ENCODE measurements around the gene OGFOD1. TPM values are rescaled to one million over a fixed set of nuclear protein-coding genes. Genes with fewer than 3 reads are reported as not detected.

Gene OGFOD1
- total RNA-seq, result 10 to 100 TPM; 12.2 to 32.0 (median 17.4) TPM
- long read RNA-seq, full-length matches to known transcripts, result 1 of 3 reads
- long read RNA-seq, partial matches to known transcripts, result 1 of 3 reads
- long read RNA-seq, other reads (novel, unspliced or antisense), result 1 of 3 reads

DNA sequence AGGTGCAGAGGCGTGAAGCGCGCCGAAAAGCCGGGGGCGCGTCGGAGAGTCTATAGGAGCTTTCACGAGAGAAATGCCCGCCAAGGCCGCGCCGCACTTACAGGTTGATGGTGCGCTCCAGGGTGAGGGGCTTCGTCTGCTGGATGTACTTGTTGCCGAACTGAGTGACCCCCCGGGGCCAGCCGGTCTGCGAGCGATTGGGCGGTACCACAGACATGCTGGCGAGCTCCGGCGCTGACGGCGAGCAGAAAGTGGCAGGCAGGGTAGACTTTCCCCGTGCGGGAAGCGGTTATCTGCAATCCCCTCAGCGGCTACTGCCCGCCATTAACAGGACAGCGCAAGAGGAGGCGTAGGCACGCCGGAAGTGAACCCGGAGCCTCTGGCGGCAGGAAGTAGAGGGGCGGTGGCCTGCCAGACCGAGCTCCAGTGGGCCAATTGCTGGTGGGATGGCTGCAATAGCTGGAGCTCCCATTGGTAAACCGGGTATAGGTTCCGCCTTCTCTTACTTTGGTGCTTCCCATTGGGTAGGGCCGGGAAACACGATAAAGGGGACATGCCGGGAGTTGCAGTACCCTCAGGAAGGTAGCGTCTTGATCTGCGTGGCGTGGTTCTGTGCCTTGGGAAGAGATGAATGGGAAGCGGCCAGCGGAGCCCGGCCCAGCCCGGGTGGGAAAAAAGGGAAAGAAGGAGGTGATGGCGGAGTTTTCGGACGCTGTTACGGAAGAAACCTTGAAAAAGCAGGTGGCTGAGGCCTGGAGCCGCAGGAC lies at the start of gene OGFOD1, which contains the start of gene NUDT21:
Gene OGFOD1 (plus strand): TSS at position 569 of the 767 bp plus-strand sequence. CDS start 59 bp downstream, at position 628.
Gene NUDT21 (minus strand): TSS at position 347 of the 767 bp plus-strand sequence. CDS start 130 bp downstream, at position 217.
- 0% methylated on average over 27 of the region's 56 CpGs for WGBS (ENCODE audit: insufficient coverage, low coverage, low lambda C conversion rate, missing lambda C conversion rate)
- intact Hi-C loops (cut with DNase I), result no loop called here
- peaks cover 0 to 24% (median 4%) of the 10 kb centered on the region in 4 donors for H3K4me1 ChIP-seq

DNA sequence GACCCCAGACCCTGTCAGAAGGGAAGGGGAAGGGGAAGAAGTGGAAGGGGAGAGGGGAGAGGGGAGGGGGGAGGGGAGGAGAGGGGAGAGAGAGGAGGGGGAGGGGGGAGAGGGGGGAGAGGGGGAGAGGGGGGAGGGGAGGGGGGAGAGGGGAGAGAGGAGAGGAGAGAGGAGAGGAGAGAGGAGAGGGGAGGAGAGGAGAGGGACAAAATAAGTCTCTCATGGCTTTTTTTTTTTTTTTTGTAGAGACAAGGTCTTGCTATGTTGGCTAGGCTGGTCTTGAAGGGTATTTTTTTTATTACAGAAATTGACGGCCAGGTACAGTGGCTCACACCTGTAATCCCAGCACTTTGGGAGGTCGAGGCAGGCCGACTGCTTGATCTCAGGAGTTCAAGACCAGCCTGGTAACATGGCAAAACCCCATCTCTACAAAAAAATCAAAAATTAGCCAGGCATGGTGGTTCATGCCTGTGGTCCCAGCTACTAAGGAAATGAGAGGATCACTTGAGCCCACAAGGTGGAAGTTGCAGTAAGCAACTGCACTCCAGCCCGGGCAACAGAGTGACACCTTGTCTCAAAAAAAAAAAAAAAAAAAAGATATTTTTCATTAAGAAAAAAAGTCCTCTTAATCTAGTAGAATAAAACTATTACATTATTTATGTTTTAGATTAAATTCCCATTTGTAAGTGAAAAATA lies 45.2 kb upstream of the OGFOD1 start:
- no peak for DNase-seq
- peaks cover 0 to 30% (median 14%) of the 10 kb centered on the region in 4 donors for H3K4me1 ChIP-seq
- peaks cover 8 to 43% (median 27%) of the 10 kb centered on the region in 4 donors for H3K36me3 ChIP-seq
- H3K9me3 ChIP-seq, result no peaks in the 10 kb centered on the region
- WGBS (ENCODE audit: insufficient coverage, low coverage, low lambda C conversion rate, missing lambda C conversion rate), result 70% methylated on average over 4 of the region's 4 CpGs
- no peak overlapping the region for H3K27ac ChIP-seq
- TF ChIP-seq, protein P1, sequence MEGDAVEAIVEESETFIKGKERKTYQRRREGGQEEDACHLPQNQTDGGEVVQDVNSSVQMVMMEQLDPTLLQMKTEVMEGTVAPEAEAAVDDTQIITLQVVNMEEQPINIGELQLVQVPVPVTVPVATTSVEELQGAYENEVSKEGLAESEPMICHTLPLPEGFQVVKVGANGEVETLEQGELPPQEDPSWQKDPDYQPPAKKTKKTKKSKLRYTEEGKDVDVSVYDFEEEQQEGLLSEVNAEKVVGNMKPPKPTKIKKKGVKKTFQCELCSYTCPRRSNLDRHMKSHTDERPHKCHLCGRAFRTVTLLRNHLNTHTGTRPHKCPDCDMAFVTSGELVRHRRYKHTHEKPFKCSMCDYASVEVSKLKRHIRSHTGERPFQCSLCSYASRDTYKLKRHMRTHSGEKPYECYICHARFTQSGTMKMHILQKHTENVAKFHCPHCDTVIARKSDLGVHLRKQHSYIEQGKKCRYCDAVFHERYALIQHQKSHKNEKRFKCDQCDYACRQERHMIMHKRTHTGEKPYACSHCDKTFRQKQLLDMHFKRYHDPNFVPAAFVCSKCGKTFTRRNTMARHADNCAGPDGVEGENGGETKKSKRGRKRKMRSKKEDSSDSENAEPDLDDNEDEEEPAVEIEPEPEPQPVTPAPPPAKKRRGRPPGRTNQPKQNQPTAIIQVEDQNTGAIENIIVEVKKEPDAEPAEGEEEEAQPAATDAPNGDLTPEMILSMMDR (IDR thresholded peaks at IDR 0.05), result no peak
- no peaks in the 10 kb centered on the region for H3K27me3 ChIP-seq
- no peak for ATAC-seq
- intact Hi-C loops (cut with DNase I), result no loop called here
- H3K4me3 ChIP-seq, result no peak overlapping the region

More for the DNA sequence above, at the start of gene OGFOD1, which contains the start of gene NUDT21:
- Histone ChIP-seq H3K27ac (peak within 1 kb of the TSS; percentile 54 to 69 (median 64)), H3K4me3 (peak within 1 kb of the TSS; percentile 72 to 96 (median 91)), H3K9me3 (no peaks in the 10 kb centered on the region), H3K36me3 (peaks cover 2 to 33% (median 4%) of the 10 kb centered on the region in 4 donors), H3K27me3 (no peaks in the 10 kb centered on the region)
- ATAC-seq (peak; percentile 97 to 100 (median 98)), DNase-seq (peak; percentile 93 to 97 (median 97))
- TF ChIP-seq, protein P1 (IDR thresholded peaks at IDR 0.05), result no peak
- peak; percentile 81 for TF ChIP-seq POLR2A (IDR thresholded peaks at IDR 0.05)

DNA sequence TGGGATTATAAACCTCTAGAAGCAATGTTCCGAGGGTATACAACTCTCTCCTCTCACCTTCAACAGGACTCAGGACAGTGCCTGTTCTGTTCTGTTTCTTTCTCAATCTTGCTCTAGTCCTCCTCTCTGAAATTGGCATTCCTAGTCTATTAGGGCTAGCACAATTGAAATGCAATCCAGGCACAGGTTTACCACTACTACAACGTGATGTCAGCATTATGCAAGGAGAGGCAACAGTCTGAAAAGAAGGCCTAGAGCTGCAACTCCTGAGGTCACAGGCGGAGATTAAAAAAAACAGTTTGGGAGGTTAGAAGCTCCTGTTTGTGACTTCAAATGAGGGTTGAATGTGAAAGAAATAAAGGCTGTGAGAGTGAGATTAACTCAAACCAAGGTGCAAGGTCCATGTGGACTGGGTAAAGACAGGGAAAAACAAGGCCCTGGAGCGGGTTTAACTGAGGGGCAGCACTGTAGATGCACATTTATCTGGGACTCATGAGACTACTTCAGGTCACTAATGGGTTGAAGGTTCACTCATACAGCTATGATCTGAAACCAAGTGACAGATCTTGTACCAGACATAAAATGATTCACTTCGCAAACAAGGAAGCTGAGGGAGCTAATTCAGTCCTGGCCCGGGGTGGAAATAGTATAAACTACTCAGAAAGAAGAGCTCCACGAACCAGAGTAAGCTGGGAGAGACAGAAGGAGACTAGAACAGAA lies 42.8 kb upstream of the OGFOD1 start:
- no peak for TF ChIP-seq POLR2A (IDR thresholded peaks at IDR 0.05)
- TF ChIP-seq, protein P1 (IDR thresholded peaks at IDR 0.05), result no peak
- ATAC-seq, result peak; percentile 68 to 89 (median 75)
- Histone ChIP-seq H3K36me3 (peaks cover 0 to 22% (median 13%) of the 10 kb centered on the region in 4 donors), H3K27ac (peak overlapping the region; percentile 66 to 83 (median 80)), H3K27me3 (no peaks in the 10 kb centered on the region), H3K4me1 (peaks cover 0 to 30% (median 14%) of the 10 kb centered on the region in 4 donors), H3K9me3 (peaks cover 0 to 2% (median 0%) of the 10 kb centered on the region in 4 donors), H3K4me3 (no peak overlapping the region)
- 18% methylated on average over 7 of the region's 7 CpGs for WGBS (ENCODE audit: insufficient coverage, low coverage, low lambda C conversion rate, missing lambda C conversion rate)
- DNase-seq, result peak in 1 of 3 donors; percentile 56
- intact Hi-C loops (cut with DNase I), result no loop called here

DNA sequence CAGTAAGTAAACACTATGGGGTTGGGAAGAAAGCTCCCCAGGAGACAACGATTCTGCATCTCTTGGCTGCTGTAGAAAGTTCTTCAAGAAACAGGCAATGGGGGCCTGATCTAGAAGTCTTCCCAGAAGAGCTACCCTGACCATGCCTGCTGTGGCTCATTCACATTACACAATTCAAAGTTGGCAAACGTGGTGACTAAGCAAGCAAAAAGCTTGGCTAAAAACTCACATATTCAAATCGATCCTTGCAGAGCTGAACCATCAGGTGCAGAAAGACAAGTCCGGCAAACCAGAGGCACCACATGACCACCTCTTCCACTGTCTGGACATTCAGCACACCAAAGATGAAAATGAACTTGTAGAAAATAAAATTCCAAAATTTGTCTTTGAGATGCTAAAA lies 42.2 kb upstream of the OGFOD1 start:
- Histone ChIP-seq H3K4me1 (peaks cover 0 to 30% (median 14%) of the 10 kb centered on the region in 4 donors), H3K4me3 (no peak overlapping the region), H3K27me3 (no peaks in the 10 kb centered on the region), H3K27ac (peak overlapping the region; percentile 66 to 83 (median 80)), H3K9me3 (peaks cover 0 to 2% (median 0%) of the 10 kb centered on the region in 4 donors), H3K36me3 (peaks cover 0 to 19% (median 11%) of the 10 kb centered on the region in 4 donors)
- peak; percentile 85 to 89 (median 88) for ATAC-seq
- peak; percentile 42 to 78 (median 65) for DNase-seq
- intact Hi-C loops (cut with DNase I), result no loop called here
- TF ChIP-seq POLR2A (IDR thresholded peaks at IDR 0.05), result no peak
- TF ChIP-seq, protein P1 (IDR thresholded peaks at IDR 0.05), result no peak
- 28% methylated on average over 4 of the region's 4 CpGs for WGBS (ENCODE audit: insufficient coverage, low coverage, low lambda C conversion rate, missing lambda C conversion rate)

Data from right lobe of liver (tissue), 6 donors.